Skin epidermis (tissue), 12 donors: ENCODE results near the gene SEMA5B.
A peak's percentile ranks its signal among the peaks of the same experiment; 100 is the strongest.

Source experiments
- H3K27ac ChIP-seq, 21 experiments: fragments of 200-600 bp; sonication (generic) in 11 of 21; one replicate each; pipeline ENCODE4 v1.5.0; 2020; ENCODE audit warnings: mild to moderate bottlenecking in 3 of 21, inconsistent platforms in 2 of 21, moderate library complexity in 2 of 21
- H3K4me3 ChIP-seq, 7 experiments: fragments of 200-600 bp; sonication (generic) in 2 of 7; one replicate each; pipeline ENCODE4 v1.5.0; 2020; ENCODE audit warnings: inconsistent platforms in 2 of 7, mild to moderate bottlenecking in 2 of 7, moderate library complexity in 1 of 7

SEMA5B gene

GRCh38 chr3:123028233-123028828 is 768 bp upstream of the SEMA5B start:
- Histone ChIP-seq H3K4me3 (peak overlapping the region; percentile 31 to 47 (median 35)), H3K27ac (no peak overlapping the region)

- Histone ChIP-seq H3K4me3 (peak overlapping the region; percentile 31 to 47 (median 35)), H3K27ac (peak overlapping the region in 1 of 21 experiments; percentile 29)
Measured at GRCh38 chr3:123026565-123027291, 835 bp downstream of the SEMA5B start.

- no peak overlapping the region for H3K27ac ChIP-seq
- peak overlapping the region in 6 of 7 experiments; percentile 31 to 47 (median 38) for H3K4me3 ChIP-seq
Measured at GRCh38 chr3:123025642-123026521, 1.7 kb downstream of the SEMA5B start.

GRCh38 chr3:123024056-123024455 is 3.5 kb downstream of the SEMA5B start:
- no peak overlapping the region for H3K27ac ChIP-seq
- H3K4me3 ChIP-seq, result no peak overlapping the region

- H3K27ac ChIP-seq, result no peak overlapping the region
- H3K4me3 ChIP-seq, result no peak overlapping the region
Measured at GRCh38 chr3:123021996-123022510, 5.5 kb downstream of the SEMA5B start.

- H3K27ac ChIP-seq, result no peak overlapping the region
- H3K4me3 ChIP-seq, result no peak overlapping the region
Measured at GRCh38 chr3:123021388-123021787, 6.2 kb downstream of the SEMA5B start.

GRCh38 chr3:123020709-123021108 is 6.9 kb downstream of the SEMA5B start:
- H3K27ac ChIP-seq, result no peak overlapping the region
- H3K4me3 ChIP-seq, result no peak overlapping the region

GRCh38 chr3:123019591-123019990 is 8.0 kb downstream of the SEMA5B start:
- Histone ChIP-seq H3K4me3 (no peak overlapping the region), H3K27ac (no peak overlapping the region)

GRCh38 chr3:123019161-123019560 is 8.4 kb downstream of the SEMA5B start:
- Histone ChIP-seq H3K4me3 (no peak overlapping the region), H3K27ac (no peak overlapping the region)

GRCh38 chr3:123018683-123019082 is 8.9 kb downstream of the SEMA5B start:
- no peak overlapping the region for H3K27ac ChIP-seq

GRCh38 chr3:123015596-123015995 is 12.0 kb downstream of the SEMA5B start:
- no peak overlapping the region for H3K27ac ChIP-seq
- H3K4me3 ChIP-seq, result no peak overlapping the region

More at GRCh38 chr3:123018683-123019082, 8.9 kb downstream of the SEMA5B start:
- no peak overlapping the region for H3K4me3 ChIP-seq

GRCh38 chr3:123013876-123014275 is 13.7 kb downstream of the SEMA5B start:
- Histone ChIP-seq H3K27ac (no peak overlapping the region), H3K4me3 (no peak overlapping the region)

- H3K4me3 ChIP-seq, result no peak overlapping the region
- H3K27ac ChIP-seq, result no peak overlapping the region
Measured at GRCh38 chr3:123012652-123013051, 14.9 kb downstream of the SEMA5B start.

- Histone ChIP-seq H3K27ac (no peak overlapping the region), H3K4me3 (no peak overlapping the region)
Measured at GRCh38 chr3:123011447-123011846, 16.1 kb downstream of the SEMA5B start.

GRCh38 chr3:123008840-123009239 is 18.7 kb downstream of the SEMA5B start:
- Histone ChIP-seq H3K27ac (no peak overlapping the region), H3K4me3 (no peak overlapping the region)

GRCh38 chr3:123006609-123007008 is 21.0 kb downstream of the SEMA5B start:
- no peak overlapping the region for H3K4me3 ChIP-seq

GRCh38 chr3:123005291-123005690 is 22.3 kb downstream of the SEMA5B start:
- H3K4me3 ChIP-seq, result no peak overlapping the region

More at GRCh38 chr3:123006609-123007008, 21.0 kb downstream of the SEMA5B start:
- no peak overlapping the region for H3K27ac ChIP-seq

GRCh38 chr3:123004201-123004918 is 23.2 kb downstream of the SEMA5B start:
- Histone ChIP-seq H3K4me3 (no peak overlapping the region), H3K27ac (no peak overlapping the region)

More at GRCh38 chr3:123005291-123005690, 22.3 kb downstream of the SEMA5B start:
- H3K27ac ChIP-seq, result no peak overlapping the region

- H3K27ac ChIP-seq, result no peak overlapping the region
- H3K4me3 ChIP-seq, result no peak overlapping the region
Measured at GRCh38 chr3:123002749-123003497, 24.6 kb downstream of the SEMA5B start.
